Activated CD4-positive, alpha-beta T cell treated with anti-CD3 and anti-CD28 coated beads, Interleukin-2, amount 10 ng/mL, durations not matched to agents 7 days and 5 days (primary cell): ENCODE measurements around the gene ITPR1. TPM values are rescaled to one million over a fixed set of nuclear protein-coding genes. Genes with fewer than 3 reads are reported as not detected.
A peak's percentile ranks its signal among the peaks of the same experiment; 100 is the strongest.

ENCODE experiments used
- CTCF ChIA-PET: fragments of 350-600 bp; sonication (Branson Sonifier 250); formaldehyde crosslinking; loops from one replicate; lab custom pipeline; 2021; ENCODE audit warnings: antibody characterized with exemption; lab: Charles Lee
- POLR2A ChIA-PET: fragments of 350-600 bp; sonication (Branson Sonifier 250); formaldehyde crosslinking; loops from one replicate; lab custom pipeline; 2021; ENCODE audit warnings: antibody characterized with exemption; lab: Charles Lee
- DNase-seq: peaks from one replicate; pipeline ENCODE4 v3.0.0-alpha.2; 2020
- H3K27ac Mint-ChIP-seq: one replicate; pipeline ENCODE4 v1.8.0; 2021; ENCODE audit warnings: mild to moderate bottlenecking, moderate library complexity, mixed read lengths
- H3K27me3 Mint-ChIP-seq: one replicate; pipeline ENCODE4 v1.8.0; 2021; ENCODE audit warnings: mixed read lengths
- H3K36me3 Mint-ChIP-seq: one replicate; pipeline ENCODE4 v1.8.0; 2021; ENCODE audit warnings: low read depth, mixed read lengths
- H3K4me1 Mint-ChIP-seq: one replicate; pipeline ENCODE4 v1.8.0; 2021; ENCODE audit warnings: mixed read lengths
- H3K4me3 Mint-ChIP-seq: one replicate; pipeline ENCODE4 v1.8.0; 2021; ENCODE audit warnings: mild to moderate bottlenecking, moderate library complexity, mixed read lengths
- H3K9me3 Mint-ChIP-seq: one replicate; pipeline ENCODE4 v1.8.0; 2021; ENCODE audit warnings: mixed read lengths
- total RNA-seq, 2 experiments: library from RNA; stranded (reverse); gene quantifications; one replicate each; pipeline ENCODE4 v1.2.3, GENCODE V29; 2021

The ITPR1 gene
- total RNA-seq, 2 experiments from 2014 or later, result 42.3 to 44.7 TPM

GRCh38 chr3:4880850-4881249 lies 387.7 kb downstream of the ITPR1 start:
- peaks cover 2% of the 10 kb centered on the region for H3K36me3 Mint-ChIP-seq
- no peak overlapping the region for H3K27ac Mint-ChIP-seq
- peaks cover 11% of the 10 kb centered on the region for H3K4me1 Mint-ChIP-seq
- no peak for DNase-seq
- POLR2A ChIA-PET, result interaction anchor here (0.7 kb wide), 1 partner anchor 1382 kb away, joined by 3 read pairs; no protein-coding TSS in a partner anchor
- H3K27me3 Mint-ChIP-seq, result peaks cover 2% of the 10 kb centered on the region
- H3K4me3 Mint-ChIP-seq, result no peak overlapping the region
- H3K9me3 Mint-ChIP-seq, result peaks cover 2% of the 10 kb centered on the region
- CTCF ChIA-PET, result interaction anchor here (0.7 to 1.8 kb wide), 2 partner anchors 99 to 160 kb away, joined by 3 to 5 read pairs; partner anchors contain the start of gene BHLHE40

- Mint-ChIP-seq H3K4me3 (no peak overlapping the region), H3K27me3 (peaks cover 2% of the 10 kb centered on the region), H3K27ac (no peak overlapping the region), H3K9me3 (peaks cover 2% of the 10 kb centered on the region), H3K4me1 (peaks cover 24% of the 10 kb centered on the region), H3K36me3 (peaks cover 2% of the 10 kb centered on the region)
- CTCF ChIA-PET, result interaction anchor here (0.7 to 1.2 kb wide), 2 partner anchors 12 to 75 kb away, joined by 3 read pairs; no protein-coding TSS in a partner anchor
- POLR2A ChIA-PET, result no interaction called here
- DNase-seq, result no peak
Measured at GRCh38 chr3:4882548-4882947, 389.4 kb downstream of the ITPR1 start.

- Mint-ChIP-seq H3K27me3 (peaks cover 2% of the 10 kb centered on the region), H3K4me3 (no peak overlapping the region), H3K9me3 (peaks cover 2% of the 10 kb centered on the region), H3K4me1 (peaks cover 24% of the 10 kb centered on the region), H3K27ac (no peak overlapping the region), H3K36me3 (peaks cover 2% of the 10 kb centered on the region)
- DNase-seq, result no peak
- ChIA-PET CTCF (interaction anchor here (0.6 to 1.2 kb wide), 2 partner anchors 75 to 224 kb away, joined by 3 read pairs; no protein-coding TSS in a partner anchor), POLR2A (no interaction called here)
Measured at GRCh38 chr3:4883011-4883410, 389.9 kb downstream of the ITPR1 start.

- Mint-ChIP-seq H3K4me1 (peaks cover 37% of the 10 kb centered on the region), H3K27ac (no peak overlapping the region), H3K9me3 (no peaks in the 10 kb centered on the region), H3K36me3 (peaks cover 3% of the 10 kb centered on the region), H3K4me3 (no peak overlapping the region), H3K27me3 (peaks cover 2% of the 10 kb centered on the region)
- ChIA-PET POLR2A (interaction anchor here (0.7 kb wide), 1 partner anchor 9 kb away, joined by 3 read pairs; no protein-coding TSS in a partner anchor), CTCF (interaction anchor here (0.6 to 2.6 kb wide), 6 partner anchors 9 to 99 kb away, joined by 3 to 14 read pairs (median 4); no protein-coding TSS in a partner anchor)
- no peak for DNase-seq
Measured at GRCh38 chr3:4884888-4885287, 391.7 kb downstream of the ITPR1 start.

- CTCF ChIA-PET, result interaction anchor here (0.6 to 2.6 kb wide), 7 partner anchors 9 to 168 kb away, joined by 3 to 14 read pairs (median 4); no protein-coding TSS in a partner anchor
Measured at GRCh38 chr3:4885316-4885715, 392.2 kb downstream of the ITPR1 start.

GRCh38 chr3:4886448-4886847 lies 393.3 kb downstream of the ITPR1 start:
- Mint-ChIP-seq H3K27me3 (peaks cover 3% of the 10 kb centered on the region), H3K4me1 (peaks cover 37% of the 10 kb centered on the region), H3K9me3 (no peaks in the 10 kb centered on the region), H3K4me3 (no peak overlapping the region), H3K27ac (no peak overlapping the region), H3K36me3 (peaks cover 3% of the 10 kb centered on the region)
- ChIA-PET CTCF (interaction anchor here (1.0 to 2.6 kb wide), 2 partner anchors 15 to 152 kb away, joined by 3 to 14 read pairs; no protein-coding TSS in a partner anchor), POLR2A (no interaction called here)
- DNase-seq, result no peak

More at GRCh38 chr3:4885316-4885715, 392.2 kb downstream of the ITPR1 start:
- Mint-ChIP-seq H3K36me3 (peaks cover 3% of the 10 kb centered on the region), H3K27ac (no peak overlapping the region), H3K27me3 (peaks cover 2% of the 10 kb centered on the region), H3K4me3 (no peak overlapping the region), H3K9me3 (no peaks in the 10 kb centered on the region), H3K4me1 (peaks cover 39% of the 10 kb centered on the region)
- POLR2A ChIA-PET, result interaction anchor here (0.7 kb wide), 2 partner anchors 9 to 59 kb away, joined by 3 read pairs; no protein-coding TSS in a partner anchor
- no peak for DNase-seq

- Mint-ChIP-seq H3K4me3 (no peak overlapping the region), H3K27me3 (peaks cover 4% of the 10 kb centered on the region), H3K4me1 (peaks cover 37% of the 10 kb centered on the region), H3K36me3 (peaks cover 3% of the 10 kb centered on the region), H3K27ac (no peak overlapping the region), H3K9me3 (no peaks in the 10 kb centered on the region)
- CTCF ChIA-PET, result interaction anchor here (0.7 to 1.4 kb wide), 5 partner anchors 10 to 167 kb away, joined by 3 to 5 read pairs (median 3); no protein-coding TSS in a partner anchor
- POLR2A ChIA-PET, result interaction anchor here (0.6 to 0.7 kb wide), 3 partner anchors 8 to 181 kb away, joined by 3 to 5 read pairs (median 3); no protein-coding TSS in a partner anchor
- no peak for DNase-seq
Measured at GRCh38 chr3:4887177-4887576, 394.0 kb downstream of the ITPR1 start.

GRCh38 chr3:4888913-4889846 lies 396.0 kb downstream of the ITPR1 start:
- peaks cover 37% of the 10 kb centered on the region for H3K4me1 Mint-ChIP-seq
- POLR2A ChIA-PET, result interaction anchor here (0.6 to 0.7 kb wide), 2 partner anchors 19 to 88 kb away, joined by 3 to 4 read pairs; no protein-coding TSS in a partner anchor
- H3K36me3 Mint-ChIP-seq, result peaks cover 3% of the 10 kb centered on the region
- H3K27me3 Mint-ChIP-seq, result peaks cover 3% of the 10 kb centered on the region
- H3K9me3 Mint-ChIP-seq, result no peaks in the 10 kb centered on the region
- no peak overlapping the region for H3K4me3 Mint-ChIP-seq
- CTCF ChIA-PET, result interaction anchor here (0.7 to 1.6 kb wide), 5 partner anchors 9 to 177 kb away, joined by 3 to 5 read pairs (median 3); no protein-coding TSS in a partner anchor
- DNase-seq, result peak; percentile 42
- peak overlapping the region; percentile 77 for H3K27ac Mint-ChIP-seq

GRCh38 chr3:4889896-4890295 lies 396.7 kb downstream of the ITPR1 start:
- DNase-seq, result no peak
- Mint-ChIP-seq H3K27ac (no peak overlapping the region), H3K9me3 (no peaks in the 10 kb centered on the region), H3K4me1 (peaks cover 38% of the 10 kb centered on the region), H3K36me3 (peaks cover 3% of the 10 kb centered on the region), H3K4me3 (no peak overlapping the region), H3K27me3 (peaks cover 3% of the 10 kb centered on the region)
- POLR2A ChIA-PET, result interaction anchor here (0.6 kb wide), 1 partner anchor 18 kb away, joined by 3 read pairs; no protein-coding TSS in a partner anchor
- CTCF ChIA-PET, result interaction anchor here (0.7 to 1.6 kb wide), 3 partner anchors 13 to 178 kb away, joined by 3 to 5 read pairs (median 3); no protein-coding TSS in a partner anchor

GRCh38 chr3:4894891-4895530 lies 401.9 kb downstream of the ITPR1 start:
- no peak for DNase-seq
- Mint-ChIP-seq H3K27ac (no peak overlapping the region), H3K4me1 (peaks cover 33% of the 10 kb centered on the region), H3K4me3 (no peak overlapping the region), H3K27me3 (peaks cover 3% of the 10 kb centered on the region), H3K36me3 (peaks cover under 1% of the 10 kb centered on the region), H3K9me3 (no peaks in the 10 kb centered on the region)
- ChIA-PET POLR2A (no interaction called here), CTCF (interaction anchor here (0.6 to 2.7 kb wide), 6 partner anchors 10 to 147 kb away, joined by 3 to 8 read pairs (median 3); no protein-coding TSS in a partner anchor)

- ChIA-PET POLR2A (no interaction called here), CTCF (interaction anchor here (0.9 to 2.7 kb wide), 5 partner anchors 11 to 75 kb away, joined by 3 to 8 read pairs (median 4); no protein-coding TSS in a partner anchor)
- DNase-seq, result no peak
- H3K9me3 Mint-ChIP-seq, result no peaks in the 10 kb centered on the region
- H3K4me3 Mint-ChIP-seq, result no peak overlapping the region
- peaks cover 40% of the 10 kb centered on the region for H3K4me1 Mint-ChIP-seq
- peaks cover 3% of the 10 kb centered on the region for H3K27me3 Mint-ChIP-seq
- no peak overlapping the region for H3K27ac Mint-ChIP-seq
- H3K36me3 Mint-ChIP-seq, result peaks cover 6% of the 10 kb centered on the region
Measured at GRCh38 chr3:4895838-4896237, 402.7 kb downstream of the ITPR1 start.
